ENCODE results near the gene SETD4. TPM values are rescaled to one million over a fixed set of nuclear protein-coding genes. Genes with fewer than 3 reads are reported as not detected.

SETD4 gene
- total and polyA plus RNA-seq, 2 of the 13 experiments (the other 11 are each of a cell fraction or from before 2014, with no cell fraction given), result 7.1 to 14.4 TPM

DNA sequence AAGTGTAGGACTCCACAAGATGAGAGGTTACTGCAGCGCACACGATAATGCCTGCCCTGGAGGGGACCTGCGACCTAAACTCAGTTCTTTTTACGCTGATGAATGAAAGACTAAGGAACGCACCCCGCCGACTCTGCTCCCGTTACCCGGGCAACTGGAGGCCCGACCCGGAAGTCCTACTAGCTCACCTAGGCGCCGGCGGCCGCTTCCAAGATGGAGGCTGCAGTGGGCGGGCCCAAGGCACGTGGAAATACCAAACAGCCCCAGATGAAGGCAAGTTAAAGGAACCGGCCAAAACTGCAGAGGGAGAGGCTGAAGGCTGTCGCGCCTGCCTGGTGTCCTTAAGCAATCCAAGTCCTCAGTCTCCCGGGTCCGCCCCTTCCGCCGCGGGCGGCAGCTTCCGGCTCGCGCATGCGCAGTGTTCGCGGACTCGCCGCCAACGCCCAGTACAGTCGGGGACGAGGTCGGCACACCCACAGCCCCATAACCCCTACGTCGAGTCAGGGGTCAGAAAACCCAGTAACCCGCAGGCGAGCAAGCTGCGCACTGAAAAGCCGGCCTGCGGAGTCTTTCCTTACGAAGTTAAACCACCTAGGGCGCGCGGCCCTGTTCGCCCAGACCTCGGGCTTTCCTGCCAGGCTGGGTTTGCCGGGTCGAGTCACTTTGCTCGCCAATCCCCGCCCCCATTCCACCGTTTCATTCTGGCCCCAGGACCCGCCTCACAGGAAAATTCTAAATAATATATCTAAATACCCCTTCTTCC is at the start of gene SETD4 (continued):
- TF ChIP-seq ZFP82 (CRISPR knock-in tag; IDR thresholded peaks at IDR 0.05; ENCODE audit: borderline replicate concordance) (no peak), ZNF367 (CRISPR knock-in tag; IDR thresholded peaks at IDR 0.05; ENCODE audit: borderline replicate concordance) (no peak), FOSL2 (CRISPR knock-in tag; IDR thresholded peaks at IDR 0.05) (no peak), RFXAP (CRISPR knock-in tag; IDR thresholded peaks at IDR 0.05; ENCODE audit: borderline replicate concordance) (no peak), KLF13 (CRISPR knock-in tag; IDR thresholded peaks at IDR 0.05) (no peak), EED (CRISPR knock-in tag; IDR thresholded peaks at IDR 0.05) (no peak; the same call in 1 of the 2 replicates)
- TF ChIP-seq, protein P1, sequence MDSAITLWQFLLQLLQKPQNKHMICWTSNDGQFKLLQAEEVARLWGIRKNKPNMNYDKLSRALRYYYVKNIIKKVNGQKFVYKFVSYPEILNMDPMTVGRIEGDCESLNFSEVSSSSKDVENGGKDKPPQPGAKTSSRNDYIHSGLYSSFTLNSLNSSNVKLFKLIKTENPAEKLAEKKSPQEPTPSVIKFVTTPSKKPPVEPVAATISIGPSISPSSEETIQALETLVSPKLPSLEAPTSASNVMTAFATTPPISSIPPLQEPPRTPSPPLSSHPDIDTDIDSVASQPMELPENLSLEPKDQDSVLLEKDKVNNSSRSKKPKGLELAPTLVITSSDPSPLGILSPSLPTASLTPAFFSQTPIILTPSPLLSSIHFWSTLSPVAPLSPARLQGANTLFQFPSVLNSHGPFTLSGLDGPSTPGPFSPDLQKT (CRISPR knock-in tag; IDR thresholded peaks at IDR 0.05; ENCODE audit: borderline replicate concordance), result no peak
- TF ChIP-seq, protein P2, sequence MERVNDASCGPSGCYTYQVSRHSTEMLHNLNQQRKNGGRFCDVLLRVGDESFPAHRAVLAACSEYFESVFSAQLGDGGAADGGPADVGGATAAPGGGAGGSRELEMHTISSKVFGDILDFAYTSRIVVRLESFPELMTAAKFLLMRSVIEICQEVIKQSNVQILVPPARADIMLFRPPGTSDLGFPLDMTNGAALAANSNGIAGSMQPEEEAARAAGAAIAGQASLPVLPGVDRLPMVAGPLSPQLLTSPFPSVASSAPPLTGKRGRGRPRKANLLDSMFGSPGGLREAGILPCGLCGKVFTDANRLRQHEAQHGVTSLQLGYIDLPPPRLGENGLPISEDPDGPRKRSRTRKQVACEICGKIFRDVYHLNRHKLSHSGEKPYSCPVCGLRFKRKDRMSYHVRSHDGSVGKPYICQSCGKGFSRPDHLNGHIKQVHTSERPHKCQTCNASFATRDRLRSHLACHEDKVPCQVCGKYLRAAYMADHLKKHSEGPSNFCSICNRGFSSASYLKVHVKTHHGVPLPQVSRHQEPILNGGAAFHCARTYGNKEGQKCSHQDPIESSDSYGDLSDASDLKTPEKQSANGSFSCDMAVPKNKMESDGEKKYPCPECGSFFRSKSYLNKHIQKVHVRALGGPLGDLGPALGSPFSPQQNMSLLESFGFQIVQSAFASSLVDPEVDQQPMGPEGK (CRISPR knock-in tag; IDR thresholded peaks at IDR 0.05), result peak; percentile 68
- TF ChIP-seq, protein P3, sequence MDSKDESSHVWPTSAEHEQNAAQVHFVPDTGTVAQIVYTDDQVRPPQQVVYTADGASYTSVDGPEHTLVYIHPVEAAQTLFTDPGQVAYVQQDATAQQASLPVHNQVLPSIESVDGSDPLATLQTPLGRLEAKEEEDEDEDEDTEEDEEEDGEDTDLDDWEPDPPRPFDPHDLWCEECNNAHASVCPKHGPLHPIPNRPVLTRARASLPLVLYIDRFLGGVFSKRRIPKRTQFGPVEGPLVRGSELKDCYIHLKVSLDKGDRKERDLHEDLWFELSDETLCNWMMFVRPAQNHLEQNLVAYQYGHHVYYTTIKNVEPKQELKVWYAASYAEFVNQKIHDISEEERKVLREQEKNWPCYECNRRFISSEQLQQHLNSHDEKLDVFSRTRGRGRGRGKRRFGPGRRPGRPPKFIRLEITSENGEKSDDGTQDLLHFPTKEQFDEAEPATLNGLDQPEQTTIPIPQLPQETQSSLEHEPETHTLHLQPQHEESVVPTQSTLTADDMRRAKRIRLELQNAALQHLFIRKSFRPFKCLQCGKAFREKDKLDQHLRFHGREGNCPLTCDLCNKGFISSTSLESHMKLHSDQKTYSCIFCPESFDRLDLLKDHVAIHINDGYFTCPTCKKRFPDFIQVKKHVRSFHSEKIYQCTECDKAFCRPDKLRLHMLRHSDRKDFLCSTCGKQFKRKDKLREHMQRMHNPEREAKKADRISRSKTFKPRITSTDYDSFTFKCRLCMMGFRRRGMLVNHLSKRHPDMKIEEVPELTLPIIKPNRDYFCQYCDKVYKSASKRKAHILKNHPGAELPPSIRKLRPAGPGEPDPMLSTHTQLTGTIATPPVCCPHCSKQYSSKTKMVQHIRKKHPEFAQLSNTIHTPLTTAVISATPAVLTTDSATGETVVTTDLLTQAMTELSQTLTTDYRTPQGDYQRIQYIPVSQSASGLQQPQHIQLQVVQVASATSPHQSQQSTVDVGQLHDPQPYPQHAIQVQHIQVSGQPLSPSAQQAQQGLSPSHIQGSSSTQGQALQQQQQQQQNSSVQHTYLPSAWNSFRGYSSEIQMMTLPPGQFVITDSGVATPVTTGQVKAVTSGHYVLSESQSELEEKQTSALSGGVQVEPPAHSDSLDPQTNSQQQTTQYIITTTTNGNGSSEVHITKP (CRISPR knock-in tag; IDR thresholded peaks at IDR 0.05; ENCODE audit: low read depth), result peak; percentile 39; the same call in 1 of the 2 replicates
- TF ChIP-seq, protein P4, sequence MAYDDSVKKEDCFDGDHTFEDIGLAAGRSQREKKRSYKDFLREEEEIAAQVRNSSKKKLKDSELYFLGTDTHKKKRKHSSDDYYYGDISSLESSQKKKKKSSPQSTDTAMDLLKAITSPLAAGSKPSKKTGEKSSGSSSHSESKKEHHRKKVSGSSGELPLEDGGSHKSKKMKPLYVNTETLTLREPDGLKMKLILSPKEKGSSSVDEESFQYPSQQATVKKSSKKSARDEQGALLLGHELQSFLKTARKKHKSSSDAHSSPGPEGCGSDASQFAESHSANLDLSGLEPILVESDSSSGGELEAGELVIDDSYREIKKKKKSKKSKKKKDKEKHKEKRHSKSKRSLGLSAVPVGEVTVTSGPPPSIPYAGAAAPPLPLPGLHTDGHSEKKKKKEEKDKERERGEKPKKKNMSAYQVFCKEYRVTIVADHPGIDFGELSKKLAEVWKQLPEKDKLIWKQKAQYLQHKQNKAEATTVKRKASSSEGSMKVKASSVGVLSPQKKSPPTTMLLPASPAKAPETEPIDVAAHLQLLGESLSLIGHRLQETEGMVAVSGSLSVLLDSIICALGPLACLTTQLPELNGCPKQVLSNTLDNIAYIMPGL (CRISPR knock-in tag; IDR thresholded peaks at IDR 0.05; ENCODE audit: borderline replicate concordance in 1 of 2, low read depth in 1 of 2), result peak; percentile 43 to 62; a peak in 1 of 4 replicates
- TF ChIP-seq, protein P5, sequence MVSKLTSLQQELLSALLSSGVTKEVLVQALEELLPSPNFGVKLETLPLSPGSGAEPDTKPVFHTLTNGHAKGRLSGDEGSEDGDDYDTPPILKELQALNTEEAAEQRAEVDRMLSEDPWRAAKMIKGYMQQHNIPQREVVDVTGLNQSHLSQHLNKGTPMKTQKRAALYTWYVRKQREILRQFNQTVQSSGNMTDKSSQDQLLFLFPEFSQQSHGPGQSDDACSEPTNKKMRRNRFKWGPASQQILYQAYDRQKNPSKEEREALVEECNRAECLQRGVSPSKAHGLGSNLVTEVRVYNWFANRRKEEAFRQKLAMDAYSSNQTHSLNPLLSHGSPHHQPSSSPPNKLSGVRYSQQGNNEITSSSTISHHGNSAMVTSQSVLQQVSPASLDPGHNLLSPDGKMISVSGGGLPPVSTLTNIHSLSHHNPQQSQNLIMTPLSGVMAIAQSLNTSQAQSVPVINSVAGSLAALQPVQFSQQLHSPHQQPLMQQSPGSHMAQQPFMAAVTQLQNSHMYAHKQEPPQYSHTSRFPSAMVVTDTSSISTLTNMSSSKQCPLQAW (CRISPR knock-in tag; IDR thresholded peaks at IDR 0.05), result peak; percentile 68
- TF ChIP-seq, protein P6, sequence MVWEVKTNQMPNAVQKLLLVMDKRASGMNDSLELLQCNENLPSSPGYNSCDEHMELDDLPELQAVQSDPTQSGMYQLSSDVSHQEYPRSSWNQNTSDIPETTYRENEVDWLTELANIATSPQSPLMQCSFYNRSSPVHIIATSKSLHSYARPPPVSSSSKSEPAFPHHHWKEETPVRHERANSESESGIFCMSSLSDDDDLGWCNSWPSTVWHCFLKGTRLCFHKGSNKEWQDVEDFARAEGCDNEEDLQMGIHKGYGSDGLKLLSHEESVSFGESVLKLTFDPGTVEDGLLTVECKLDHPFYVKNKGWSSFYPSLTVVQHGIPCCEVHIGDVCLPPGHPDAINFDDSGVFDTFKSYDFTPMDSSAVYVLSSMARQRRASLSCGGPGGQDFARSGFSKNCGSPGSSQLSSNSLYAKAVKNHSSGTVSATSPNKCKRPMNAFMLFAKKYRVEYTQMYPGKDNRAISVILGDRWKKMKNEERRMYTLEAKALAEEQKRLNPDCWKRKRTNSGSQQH (CRISPR knock-in tag; IDR thresholded peaks at IDR 0.05; ENCODE audit: low read depth), result peak; percentile 96

Data from HepG2 (cell line).